ENCODE measurements around the gene PPP1R13L.
A peak's percentile ranks its signal among the peaks of the same experiment; 100 is the strongest.
"Not testable (repeated sequence)": the region's sequence is repeated elsewhere in the genome, so short reads cannot be mapped to it uniquely, and the experiment has no call there.

PPP1R13L gene

GRCh38 chr19:45437328-45437727 is 32.5 kb upstream of the PPP1R13L start:
- no peak for DNase-seq (ENCODE audit: low read depth in 2 of 3, low spot score in 1 of 3)

GRCh38 chr19:45432543-45432942 is 27.7 kb upstream of the PPP1R13L start:
- not testable (repeated sequence) for DNase-seq (ENCODE audit: low read depth in 2 of 3, low spot score in 1 of 3)

GRCh38 chr19:45431008-45431407 is 26.1 kb upstream of the PPP1R13L start:
- DNase-seq (ENCODE audit: low read depth in 2 of 3, low spot score in 1 of 3): not testable (repeated sequence)

GRCh38 chr19:45429896-45430295 is 25.0 kb upstream of the PPP1R13L start:
- DNase-seq (ENCODE audit: low read depth in 2 of 3, low spot score in 1 of 3): not testable (repeated sequence)

- DNase-seq (ENCODE audit: low read depth in 2 of 3, low spot score in 1 of 3): no peak
Observed at GRCh38 chr19:45428384-45429231, 23.7 kb upstream of the PPP1R13L start.

GRCh38 chr19:45424191-45425058 is 19.6 kb upstream of the PPP1R13L start:
- peak in 1 of 3 donors; percentile 38 for DNase-seq (ENCODE audit: low read depth in 2 of 3, low spot score in 1 of 3)

- peak; percentile 79 to 85 (median 84) for DNase-seq (ENCODE audit: low read depth in 2 of 3, low spot score in 1 of 3)
Observed at GRCh38 chr19:45423589-45424190, 18.8 kb upstream of the PPP1R13L start, which contains the start of gene ERCC1. Gene ERCC1 (minus strand): TSS chr19:45423917. CDS start chr19:45423374, 543 bp downstream.

GRCh38 chr19:45423033-45423588 is 18.2 kb upstream of the PPP1R13L start:
- DNase-seq (ENCODE audit: low read depth in 2 of 3, low spot score in 1 of 3): no peak

- no peak for DNase-seq (ENCODE audit: low read depth in 2 of 3, low spot score in 1 of 3)
Observed at GRCh38 chr19:45421947-45422498, 17.2 kb upstream of the PPP1R13L start.

- no peak for DNase-seq (ENCODE audit: low read depth in 2 of 3, low spot score in 1 of 3)
Observed at GRCh38 chr19:45420871-45421270, 16.0 kb upstream of the PPP1R13L start.

GRCh38 chr19:45420356-45420755 is 15.5 kb upstream of the PPP1R13L start:
- DNase-seq (ENCODE audit: low read depth in 2 of 3, low spot score in 1 of 3): no peak

- no peak for DNase-seq (ENCODE audit: low read depth in 2 of 3, low spot score in 1 of 3)
Observed at GRCh38 chr19:45419895-45420294, 15.0 kb upstream of the PPP1R13L start.

- no peak for DNase-seq (ENCODE audit: low read depth in 2 of 3, low spot score in 1 of 3)
Observed at GRCh38 chr19:45419396-45419795, 14.5 kb upstream of the PPP1R13L start.

- no peak for DNase-seq (ENCODE audit: low read depth in 2 of 3, low spot score in 1 of 3)
Observed at GRCh38 chr19:45418802-45419201, 13.9 kb upstream of the PPP1R13L start.

- DNase-seq (ENCODE audit: low read depth in 2 of 3, low spot score in 1 of 3): no peak
Observed at GRCh38 chr19:45417151-45417550, 12.3 kb upstream of the PPP1R13L start.

- no peak for DNase-seq (ENCODE audit: low read depth in 2 of 3, low spot score in 1 of 3)
Observed at GRCh38 chr19:45414468-45414867, 9.6 kb upstream of the PPP1R13L start.

GRCh38 chr19:45413497-45413896 is 8.6 kb upstream of the PPP1R13L start:
- no peak for DNase-seq (ENCODE audit: low read depth in 2 of 3, low spot score in 1 of 3)

- DNase-seq (ENCODE audit: low read depth in 2 of 3, low spot score in 1 of 3): not testable (repeated sequence)
Observed at GRCh38 chr19:45410330-45410729, 5.5 kb upstream of the PPP1R13L start.

GRCh38 chr19:45409557-45409920 is 4.7 kb upstream of the PPP1R13L start:
- DNase-seq (ENCODE audit: low read depth in 2 of 3, low spot score in 1 of 3): no peak

- no peak for DNase-seq (ENCODE audit: low read depth in 2 of 3, low spot score in 1 of 3)
Observed at GRCh38 chr19:45408830-45409556, 4.1 kb upstream of the PPP1R13L start.
